GM19043 (cell line): ENCODE results near the gene MPND.

Source experiments
- ATAC-seq: cut with Tn5 transposase; IDR thresholded peaks from one replicate; pipeline ENCODE4 v1.9.1; 2021; ENCODE audit warnings: low read depth; ENCODE audit not compliant: unreplicated experiment

Gene MPND

GRCh38 chr19:4375164-4376027 lies 32.0 kb downstream of the MPND start:
- no peak for ATAC-seq

DNA sequence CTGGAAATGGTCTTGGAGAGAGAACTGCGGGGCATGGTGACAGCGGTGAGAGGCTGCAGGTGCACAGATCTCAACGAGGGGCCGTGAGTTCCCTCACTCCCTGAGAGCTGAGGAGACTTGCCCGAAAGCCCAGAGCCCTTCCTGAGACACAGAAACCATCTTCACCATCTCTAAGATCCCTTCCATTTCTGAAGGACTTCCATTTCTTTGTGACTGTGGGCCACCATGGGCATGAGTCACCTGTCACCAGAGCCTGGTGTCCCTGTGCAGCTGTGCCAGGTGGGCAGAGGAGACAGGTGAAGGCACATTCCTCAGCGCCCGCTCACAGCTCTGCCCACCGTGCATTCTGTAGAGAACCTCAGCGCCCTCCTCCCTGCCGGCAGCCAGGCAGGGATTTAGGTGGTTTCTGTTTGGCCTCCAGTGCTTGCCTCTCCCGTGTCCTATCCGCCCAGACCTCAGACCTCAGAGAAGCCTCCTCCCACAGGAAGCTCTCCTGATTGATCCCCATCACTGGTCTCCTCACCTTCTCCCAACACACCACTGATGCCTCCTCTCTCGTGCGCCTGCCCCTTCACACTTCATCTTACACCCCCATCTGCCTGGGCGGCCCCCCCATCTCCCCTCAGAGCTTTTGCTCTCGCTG lies 32.8 kb downstream of the MPND start:
- ATAC-seq, result no peak

GRCh38 chr19:4376671-4376990 lies 33.3 kb downstream of the MPND start:
- ATAC-seq, result no peak

GRCh38 chr19:4376991-4377781 lies 33.8 kb downstream of the MPND start:
- ATAC-seq, result no peak

DNA sequence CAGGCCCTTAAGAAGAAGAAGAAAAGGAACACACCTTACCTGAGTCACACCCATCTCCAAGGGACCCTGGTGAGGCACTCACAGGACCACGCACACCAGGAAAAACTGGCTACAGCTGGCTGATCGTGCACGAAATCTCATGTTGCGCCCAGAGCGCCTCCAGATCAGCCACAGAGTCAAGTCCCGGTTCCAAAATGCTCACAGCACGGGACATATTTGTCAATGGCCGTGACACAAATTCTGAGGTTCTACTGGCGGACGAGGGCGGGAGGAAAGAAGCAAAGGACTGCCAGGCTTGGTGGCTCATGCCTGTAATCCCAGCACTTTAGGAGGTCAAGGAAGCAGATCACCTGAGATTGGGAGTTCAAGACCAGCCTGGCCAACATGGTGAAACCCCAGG lies 35.5 kb downstream of the MPND start:
- ATAC-seq, result no peak

GRCh38 chr19:4379383-4380253 lies 36.3 kb downstream of the MPND start:
- no peak for ATAC-seq

DNA sequence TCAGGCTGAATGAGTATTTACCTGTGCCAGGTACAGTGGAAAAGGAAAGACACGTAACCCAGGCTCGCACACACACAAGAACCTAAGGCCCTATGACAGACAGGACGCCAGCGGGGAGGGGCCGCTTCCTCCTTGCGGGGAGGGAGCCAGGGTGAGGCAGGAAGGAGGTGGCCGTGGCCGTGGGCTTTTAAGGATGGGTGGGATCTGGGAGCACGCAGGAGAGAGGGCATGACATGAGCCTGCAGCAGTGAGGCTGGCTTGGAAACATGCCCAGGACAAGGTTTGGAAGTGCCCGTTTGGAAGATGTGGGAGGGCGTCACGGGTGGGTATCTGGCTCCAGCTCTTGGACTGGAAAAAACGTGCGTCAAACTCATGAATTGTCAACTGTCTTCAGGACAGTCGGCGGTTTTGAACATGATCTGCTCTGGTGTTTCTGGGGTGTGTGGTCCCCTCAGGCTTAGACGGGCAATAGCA lies 36.9 kb downstream of the MPND start:
- ATAC-seq, result no peak

DNA sequence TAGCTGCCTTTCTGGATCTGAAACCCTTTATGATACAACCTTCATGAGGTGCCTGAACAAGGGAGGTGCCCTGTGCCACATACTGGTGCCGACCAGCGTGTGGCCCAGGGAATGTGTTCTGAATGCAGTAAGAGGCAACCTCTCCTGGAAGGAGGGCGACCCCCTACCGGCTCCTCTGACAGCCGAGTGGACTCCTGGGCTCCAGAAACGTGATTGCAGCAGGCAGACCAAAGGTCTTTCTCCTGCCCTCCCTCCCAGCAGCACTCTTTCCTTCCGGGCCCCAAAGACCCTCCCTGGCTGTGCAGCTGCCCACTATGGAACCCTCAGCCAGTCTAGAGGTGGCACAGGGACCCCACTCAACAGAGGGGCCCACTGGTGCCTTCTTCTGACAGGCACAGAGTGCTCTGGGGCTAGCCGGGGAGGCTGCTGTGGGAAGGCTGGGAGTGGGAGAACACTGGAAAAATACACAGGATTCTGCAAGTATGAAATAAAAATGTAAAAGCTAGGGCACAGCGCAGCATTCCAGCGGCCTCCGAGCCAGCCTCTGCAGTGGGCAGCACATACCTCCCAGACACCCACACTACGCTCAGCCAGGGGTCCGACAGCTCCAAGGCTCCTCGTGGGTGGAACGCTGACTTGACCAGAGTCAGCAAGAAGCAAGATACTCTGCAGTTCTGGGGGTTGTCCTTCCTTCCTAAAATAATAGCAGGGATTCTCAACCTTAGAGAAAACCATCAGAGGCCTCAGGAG lies 42.1 kb downstream of the MPND start:
- ATAC-seq, result no peak

GRCh38 chr19:4386041-4386782 lies 42.9 kb downstream of the MPND start:
- ATAC-seq, result no peak

DNA sequence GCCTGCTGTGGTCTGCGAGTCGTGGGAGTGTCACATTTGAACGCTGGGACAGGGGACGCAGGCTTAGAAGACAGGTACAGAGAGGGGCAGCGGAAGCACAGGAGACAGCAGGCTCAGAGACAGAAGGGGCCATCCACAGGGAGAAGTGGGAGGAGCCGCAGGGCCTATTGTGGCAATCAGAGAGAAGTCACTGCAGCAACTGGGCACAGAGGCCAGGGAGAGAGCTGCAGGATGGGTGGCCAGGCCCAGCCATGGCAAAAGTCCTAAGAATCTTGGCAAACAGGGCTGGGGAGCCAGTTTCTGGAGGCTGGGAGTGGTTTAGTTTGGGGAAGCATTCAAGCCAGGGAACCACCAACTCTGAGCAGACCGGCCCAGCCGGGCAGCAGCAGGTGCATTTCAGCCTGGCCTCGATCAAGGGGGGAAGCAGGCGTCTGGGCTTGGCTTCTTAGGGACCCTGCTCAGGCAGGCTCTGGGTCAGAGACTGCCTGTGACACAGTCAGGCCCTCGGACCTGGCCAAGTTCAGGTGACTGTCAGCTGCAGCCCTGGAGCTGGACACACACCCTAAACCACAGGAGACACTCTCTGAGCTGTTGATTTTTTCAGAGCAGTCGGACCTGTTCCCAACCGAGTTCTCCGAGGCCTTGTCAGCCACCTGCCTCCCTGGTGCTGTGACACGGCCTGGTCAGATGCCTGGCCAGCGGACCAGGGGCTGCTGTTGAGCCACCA lies 45.1 kb downstream of the MPND start:
- ATAC-seq, result no peak

DNA sequence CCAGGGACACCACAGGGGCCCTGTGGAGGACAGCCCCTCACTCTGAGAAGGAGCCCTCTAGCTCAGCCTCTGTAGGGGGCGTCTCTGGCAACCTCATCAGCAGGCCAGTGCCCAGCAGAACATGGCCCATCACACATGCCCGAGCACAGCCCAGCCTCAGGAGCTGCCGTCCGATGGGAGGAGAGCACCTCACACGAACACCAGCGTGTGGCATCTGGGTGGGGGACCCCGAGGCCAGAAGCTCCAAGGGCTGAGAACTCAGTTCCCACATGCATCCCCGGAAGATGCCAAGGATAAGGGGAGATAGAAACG lies 45.7 kb downstream of the MPND start:
- ATAC-seq, result no peak

- ATAC-seq, result no peak
Measured at GRCh38 chr19:4389511-4390016, 46.2 kb downstream of the MPND start.

GRCh38 chr19:4390017-4390566 lies 46.7 kb downstream of the MPND start:
- no peak for ATAC-seq

GRCh38 chr19:4390567-4391305 lies 47.4 kb downstream of the MPND start:
- no peak for ATAC-seq

DNA sequence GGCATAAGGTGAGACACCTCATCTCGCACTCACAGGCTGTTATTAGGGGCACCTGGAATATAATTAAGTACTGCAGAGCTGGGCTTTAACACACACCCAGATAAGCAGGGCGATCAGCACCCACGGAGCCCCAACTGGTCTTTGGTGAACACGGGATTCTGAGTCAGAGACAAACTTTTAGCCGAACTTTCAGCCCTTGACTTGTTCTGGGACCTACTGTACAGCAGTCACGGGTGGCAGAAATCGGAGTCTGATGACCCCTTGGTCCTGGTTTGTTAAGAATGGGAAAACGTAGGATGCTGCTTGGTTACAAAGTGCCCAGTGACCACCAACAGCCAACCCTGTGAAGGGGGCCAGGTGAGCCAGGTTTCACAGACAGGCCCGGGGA lies 47.9 kb downstream of the MPND start:
- ATAC-seq, result no peak

DNA sequence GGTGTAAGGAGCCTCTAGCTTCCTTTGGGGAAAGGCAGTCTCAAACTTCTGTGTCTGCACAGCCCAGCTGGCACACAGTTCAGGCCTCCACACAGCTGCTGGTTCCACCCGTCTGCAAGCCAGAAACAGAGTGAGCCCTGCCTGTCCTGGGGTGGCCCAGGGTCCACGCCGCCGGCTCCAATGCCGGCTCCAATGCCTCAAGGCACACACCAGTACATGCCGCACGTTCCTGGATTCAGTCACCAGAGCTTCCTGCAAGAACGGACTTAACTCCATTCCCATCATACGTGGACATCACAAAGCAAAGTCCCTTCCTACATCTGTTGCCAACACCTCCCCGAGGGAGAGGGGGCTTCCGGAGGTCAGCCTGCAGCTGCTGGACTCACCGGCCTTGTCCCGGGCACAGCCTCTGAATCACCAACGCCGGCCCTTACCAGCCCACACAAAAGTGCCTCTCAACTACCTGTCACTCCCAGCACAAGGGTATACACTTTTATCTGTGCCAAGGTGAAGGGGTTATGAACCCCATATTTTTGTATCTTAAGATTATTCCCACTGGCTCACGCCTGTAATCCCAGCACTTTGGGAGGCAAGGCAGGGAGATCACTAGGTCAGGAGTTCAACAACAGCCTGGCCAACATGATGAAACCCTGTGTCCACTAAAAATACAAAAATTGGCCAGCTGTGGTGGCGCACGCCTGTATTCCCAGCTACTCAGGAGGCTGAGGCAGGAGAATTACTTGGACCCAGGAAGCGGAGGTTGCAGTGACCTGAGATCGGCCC lies 48.5 kb downstream of the MPND start:
- ATAC-seq, result no peak
